SU-DHL-6 (cell line): ENCODE data around the gene NANOG.

Experiments used
- CTCF ChIP-seq: fragments of 200-600 bp; sonication (generic); IDR thresholded peaks from one replicate; pipeline ENCODE4 v1.5.1; 2017; ENCODE audit warnings: antibody characterized with exemption, mild to moderate bottlenecking, low read length, moderate library complexity; ENCODE audit not compliant: insufficient read depth, poor library complexity, severe bottlenecking
- EZH2phosphoT487 ChIP-seq: fragments of 200-600 bp; sonication (generic), shearing (Covaris generic); conservative IDR thresholded peaks from 2 replicates; pipeline ENCODE4 v1.6.1; 2018; ENCODE audit warnings: mild to moderate bottlenecking, antibody characterized with exemption, low read length, moderate library complexity, mixed read lengths

DNA sequence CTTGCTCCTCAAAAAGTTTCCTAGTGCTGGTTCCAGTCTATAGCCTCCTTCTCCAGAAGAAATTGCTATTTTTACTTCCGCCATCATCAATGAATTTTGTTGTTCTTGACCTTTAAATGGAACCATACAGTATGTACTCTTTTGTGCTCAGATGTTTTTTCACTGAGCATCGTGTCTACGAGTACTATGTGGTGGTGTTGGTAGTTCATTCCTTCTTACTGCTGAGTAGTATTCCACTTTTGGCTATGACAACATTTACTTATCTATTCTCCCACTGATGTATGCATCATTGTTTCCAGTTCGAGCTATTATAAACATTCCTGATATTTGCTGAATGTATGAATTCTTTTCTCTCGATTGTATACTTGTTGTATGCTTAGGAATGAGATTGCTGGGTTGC lies 54.9 kb downstream of the NANOG start:
- no peak for TF ChIP-seq CTCF
- no peak for TF ChIP-seq EZH2phosphoT487
